ENCODE data around the gene INSYN2B.

- no peak for TF ChIP-seq CTCF (IDR thresholded peaks at IDR 0.05; ENCODE audit: poor library complexity)
- TF ChIP-seq EZH2 (IDR thresholded peaks at IDR 0.05; ENCODE audit: borderline replicate concordance): no peak
- no peak for TF ChIP-seq EZH2phosphoT487 (IDR thresholded peaks at IDR 0.05; ENCODE audit: low read depth, severe bottlenecking, unreplicated experiment)
Measured at GRCh38 chr5:169842699-169843098, 137.6 kb downstream of the INSYN2B start.

Measured in hepatocyte (in vitro differentiated cells).